ENCODE measurements around the gene PSMB4.
"Not testable (repeated sequence)": the region's sequence is repeated elsewhere in the genome, so short reads cannot be mapped to it uniquely, and the experiment has no call there.

Gene PSMB4

DNA sequence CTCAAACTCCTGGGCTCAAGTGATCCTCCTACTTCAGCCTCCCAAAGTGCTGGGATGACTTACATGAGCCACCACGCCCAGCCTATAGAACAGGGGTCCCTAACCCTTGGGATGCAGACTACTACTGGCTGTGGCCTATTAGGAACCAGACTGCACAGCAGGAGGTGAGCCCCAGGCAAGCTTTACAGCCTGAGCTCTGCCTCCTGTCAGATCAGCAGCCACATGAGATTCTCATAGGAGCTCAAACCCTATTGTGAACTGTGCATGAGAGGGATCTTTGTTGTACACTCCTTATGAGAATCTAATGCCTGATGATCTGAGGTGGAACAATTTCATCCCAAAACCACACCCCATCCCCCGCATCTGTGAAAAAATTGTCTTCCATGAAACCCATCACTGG, 13.4 kb upstream of the PSMB4 start:
- no peak for DNase-seq (ENCODE audit: low read depth in 2 of 2)

DNA sequence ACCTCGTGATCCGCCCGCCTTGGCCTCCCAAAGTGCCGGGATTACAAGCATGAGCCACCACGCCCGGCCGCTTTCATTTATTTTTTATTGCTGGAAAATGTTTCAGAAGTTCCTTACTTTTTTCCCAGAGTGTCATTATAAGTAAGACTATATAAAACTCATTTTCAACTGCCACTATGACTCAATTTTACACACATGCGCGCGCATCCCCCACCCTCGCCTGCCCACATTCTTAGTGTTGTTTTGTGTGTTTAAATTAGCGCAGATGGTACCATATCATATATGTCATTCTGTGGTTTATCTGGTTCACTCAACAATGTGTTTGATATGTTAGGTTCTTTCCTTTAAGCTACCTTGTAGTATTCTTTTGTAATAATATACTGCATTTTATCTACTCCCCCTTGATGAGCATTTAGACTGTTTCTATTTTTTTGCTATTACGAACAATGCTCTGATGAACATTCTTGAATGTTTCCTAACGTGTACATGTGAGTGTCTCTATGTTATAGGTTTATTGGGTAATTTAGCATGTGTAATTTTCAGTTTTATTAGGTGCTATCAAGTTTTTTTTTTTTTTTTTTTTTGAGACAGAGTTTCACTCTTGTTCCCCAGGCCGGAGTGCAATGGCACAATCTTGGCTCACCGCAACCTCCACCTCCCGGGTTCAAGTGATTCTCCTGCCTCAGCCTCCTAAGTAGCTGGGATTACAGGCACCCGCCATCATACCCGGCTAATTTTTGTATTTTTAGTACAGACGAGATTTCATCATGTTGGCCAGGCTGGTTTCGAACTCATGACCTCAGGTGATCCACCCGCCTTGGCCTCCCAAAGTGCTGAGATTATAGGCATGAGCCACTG, 8.9 kb upstream of the PSMB4 start:
- DNase-seq (ENCODE audit: low read depth in 2 of 2): not testable (repeated sequence)

DNA sequence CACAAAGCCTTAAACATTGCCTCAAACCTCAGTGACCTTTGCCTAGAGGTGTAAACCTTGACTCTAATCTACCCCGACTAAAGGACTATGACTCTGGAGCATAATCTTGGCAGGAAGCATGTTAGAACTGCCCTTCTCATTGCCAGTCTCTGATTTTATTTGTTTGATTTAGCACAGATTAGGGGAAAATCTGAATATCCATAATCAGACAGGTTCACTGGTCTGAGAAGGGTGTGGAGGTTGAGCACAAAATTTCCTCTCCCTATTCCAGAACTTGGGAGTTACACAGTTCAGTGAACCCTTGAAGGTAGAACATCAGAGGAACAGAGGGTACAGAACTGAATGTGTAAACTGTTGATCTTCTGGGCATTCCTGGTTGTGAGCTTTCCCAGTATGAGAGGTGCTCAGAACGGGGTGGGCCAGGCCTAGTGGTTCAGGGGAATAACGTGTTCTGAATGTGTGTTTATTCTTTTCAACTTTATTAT, 8.3 kb upstream of the PSMB4 start:
- DNase-seq (ENCODE audit: low read depth in 2 of 2): no peak

DNA sequence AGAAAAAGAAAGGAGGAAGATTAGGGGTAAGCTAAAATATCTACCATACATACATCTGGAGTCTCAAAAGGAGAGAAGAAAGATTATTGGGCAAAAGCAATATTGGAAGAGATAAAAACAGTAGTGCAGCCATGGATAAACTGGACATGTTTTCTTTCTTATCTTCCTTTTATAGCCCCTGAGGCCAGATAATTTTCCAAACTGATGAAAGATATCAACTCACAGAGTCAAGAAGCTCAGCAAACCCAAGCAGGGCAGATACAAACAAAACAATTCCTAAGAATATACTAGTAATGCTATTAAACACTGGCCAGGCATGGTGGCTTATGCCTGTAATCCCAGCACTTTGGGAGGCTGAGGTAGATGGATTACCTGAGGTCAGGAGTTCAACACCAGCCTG, 5.8 kb upstream of the PSMB4 start:
- no peak for DNase-seq (ENCODE audit: low read depth in 2 of 2)

DNA sequence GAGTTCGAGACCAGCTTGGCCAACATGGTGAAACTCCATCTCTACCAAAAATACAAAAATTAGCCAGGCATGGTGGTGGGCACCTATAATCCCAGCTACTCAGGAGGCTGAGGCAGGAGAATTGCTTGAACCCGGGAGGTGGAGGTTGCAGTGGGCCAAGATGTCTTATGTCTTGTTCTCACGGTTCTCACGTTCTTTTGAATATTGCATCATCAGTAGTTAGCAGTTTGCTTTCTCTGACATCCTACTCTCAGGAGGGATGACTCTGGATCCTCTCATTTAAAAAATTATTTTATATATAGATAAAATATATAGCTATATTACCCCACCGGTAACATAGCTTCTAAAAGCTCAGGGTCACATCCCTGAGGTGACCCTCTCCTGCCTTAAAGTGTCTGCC, 3.1 kb upstream of the PSMB4 start:
- not testable (repeated sequence) for DNase-seq (ENCODE audit: low read depth in 2 of 2)

DNA sequence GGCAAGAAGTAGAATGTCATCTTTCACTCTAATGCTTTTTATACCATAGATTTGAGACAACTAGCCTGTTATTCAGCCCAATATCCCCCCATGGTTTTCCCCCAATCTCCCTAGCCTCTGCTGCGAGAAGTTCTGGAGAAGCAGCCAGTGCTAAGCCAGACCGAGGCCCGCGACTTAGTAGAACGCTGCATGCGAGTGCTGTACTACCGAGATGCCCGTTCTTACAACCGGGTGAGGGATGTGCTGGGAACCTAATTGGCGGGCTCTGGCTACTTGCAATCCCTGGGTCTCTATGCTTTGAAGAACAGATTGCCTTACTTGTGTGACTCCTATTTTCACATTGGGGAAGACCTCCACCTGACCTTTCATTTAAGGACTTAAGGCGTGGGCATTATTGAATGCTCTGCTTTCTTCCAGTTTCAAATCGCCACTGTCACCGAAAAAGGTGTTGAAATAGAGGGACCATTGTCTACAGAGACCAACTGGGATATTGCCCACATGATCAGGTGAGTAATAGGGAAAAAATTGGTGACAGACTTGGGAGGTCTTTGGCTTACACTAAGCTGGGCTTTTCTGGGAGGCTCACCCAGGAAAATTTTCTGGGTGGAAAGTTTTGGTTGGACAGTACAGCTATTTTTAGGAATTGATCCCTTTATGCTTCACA, 1.9 kb downstream of the PSMB4 start:
- DNase-seq (ENCODE audit: low read depth in 2 of 2): no peak

DNA sequence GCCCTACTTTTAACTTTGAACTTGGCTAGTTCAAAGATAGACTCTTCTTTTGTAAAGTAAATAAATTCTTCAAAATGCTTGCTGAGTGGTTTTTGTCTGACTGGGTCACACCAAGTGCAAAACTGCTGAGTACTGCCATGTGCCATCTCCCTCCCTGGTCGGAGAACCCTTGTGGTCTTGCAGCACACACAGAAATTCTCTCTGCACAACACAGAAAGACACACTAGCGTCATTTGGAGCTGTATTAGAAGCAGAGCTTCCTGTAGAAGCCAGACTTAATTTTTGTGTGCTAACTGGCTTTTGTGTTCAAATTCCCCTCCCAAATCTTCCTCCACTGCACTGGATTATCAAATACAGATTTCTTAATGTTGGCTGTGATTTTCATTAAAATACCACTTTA, 2.5 kb downstream of the PSMB4 start:
- DNase-seq (ENCODE audit: low read depth in 2 of 2): no peak

DNA sequence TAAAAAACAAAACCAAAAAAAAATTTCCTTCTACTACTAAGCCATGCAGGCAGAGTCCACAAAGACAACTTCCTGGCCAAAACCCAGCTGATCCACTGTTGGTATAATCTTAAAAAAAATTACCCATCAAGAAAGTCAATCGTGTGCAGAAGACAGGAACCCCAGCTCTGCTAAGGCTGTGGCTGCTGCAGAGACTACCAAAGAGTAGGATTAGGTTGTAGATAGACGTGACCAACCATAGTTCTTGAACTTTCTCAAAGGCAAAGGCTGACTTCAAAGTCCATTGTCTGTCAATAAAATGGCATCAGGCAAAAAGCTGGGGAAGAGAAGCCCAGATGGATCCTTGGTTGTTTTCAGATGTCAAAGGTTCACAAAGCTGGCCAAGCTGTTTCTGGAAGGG, 3.4 kb downstream of the PSMB4 start:
- no peak for DNase-seq (ENCODE audit: low read depth in 2 of 2)

DNA sequence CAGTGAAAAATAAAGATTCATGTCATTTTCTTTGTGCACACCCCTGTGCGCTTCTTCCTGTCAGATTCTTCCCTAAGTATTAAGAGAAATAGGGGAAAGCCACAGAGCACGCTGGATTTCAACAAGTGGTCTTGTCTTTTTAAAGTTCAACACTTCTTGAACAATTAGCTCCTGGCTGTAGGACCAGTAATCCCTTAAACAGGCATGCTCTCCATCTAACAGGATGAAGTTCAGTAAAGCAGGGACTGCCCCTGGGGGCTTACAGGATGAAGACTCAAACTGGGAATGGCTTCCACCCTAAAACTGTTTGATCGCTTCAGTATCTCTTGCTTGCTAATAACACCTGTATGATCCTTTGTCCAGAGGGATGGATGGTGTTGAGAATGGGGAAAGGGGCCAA, 4.2 kb downstream of the PSMB4 start:
- no peak for DNase-seq (ENCODE audit: low read depth in 2 of 2)

DNA sequence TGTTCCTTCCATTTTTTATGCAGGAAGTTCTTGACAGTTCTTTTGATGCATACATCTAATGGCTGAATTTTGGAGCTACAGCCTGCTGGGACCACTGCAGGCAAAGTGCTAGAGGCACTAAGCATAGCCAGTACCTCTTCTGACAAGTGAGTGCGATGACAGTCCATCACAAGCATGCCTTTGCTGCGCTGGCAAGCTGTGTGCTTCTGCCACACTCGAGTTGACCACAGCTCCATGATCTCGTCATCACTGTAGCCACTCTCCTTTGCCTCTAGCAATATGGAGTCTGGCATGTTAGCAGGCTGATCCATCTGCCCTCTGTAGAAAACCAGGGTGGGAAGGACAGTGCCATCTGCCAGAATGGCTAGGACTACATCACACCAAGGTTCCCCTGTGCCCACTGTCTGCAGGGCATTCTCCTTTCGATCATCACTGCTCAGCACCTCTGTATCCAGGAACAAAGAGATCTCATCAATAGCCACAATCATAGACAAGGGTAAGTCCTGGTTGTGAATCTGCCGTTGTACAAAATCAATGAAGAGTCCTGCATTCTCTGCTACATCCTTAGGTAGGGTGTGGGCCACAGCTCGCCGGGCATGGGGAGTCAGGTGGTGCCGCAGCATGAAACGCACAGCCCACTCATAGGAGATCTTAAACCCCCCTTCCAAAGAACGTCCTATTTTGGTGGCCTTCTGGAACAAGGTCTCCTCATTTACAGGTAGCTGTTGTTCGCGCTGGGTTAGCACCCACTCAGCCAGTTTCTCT, 6.0 kb downstream of the PSMB4 start:
- no peak for DNase-seq (ENCODE audit: low read depth in 2 of 2)

DNA sequence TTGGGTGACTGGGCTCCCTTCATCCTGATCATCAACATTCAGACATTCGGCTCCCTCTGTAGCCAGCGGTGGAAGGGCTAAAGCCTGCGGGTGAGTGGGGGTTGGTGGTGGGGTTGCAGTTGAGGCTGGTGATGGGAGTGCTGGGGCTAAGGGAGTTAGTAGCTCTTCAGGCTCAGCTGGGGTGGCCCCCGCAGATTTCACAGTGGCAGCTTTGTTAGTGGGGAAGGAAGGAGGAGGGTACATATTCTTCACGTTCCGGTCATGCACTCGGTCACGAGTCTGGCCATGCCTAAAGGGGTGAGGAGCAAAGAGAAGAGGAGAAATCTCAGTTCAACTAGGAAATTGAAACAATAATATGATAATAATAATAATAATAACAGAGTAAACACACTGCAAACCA, 6.8 kb downstream of the PSMB4 start:
- no peak for DNase-seq (ENCODE audit: low read depth in 2 of 2)

DNA sequence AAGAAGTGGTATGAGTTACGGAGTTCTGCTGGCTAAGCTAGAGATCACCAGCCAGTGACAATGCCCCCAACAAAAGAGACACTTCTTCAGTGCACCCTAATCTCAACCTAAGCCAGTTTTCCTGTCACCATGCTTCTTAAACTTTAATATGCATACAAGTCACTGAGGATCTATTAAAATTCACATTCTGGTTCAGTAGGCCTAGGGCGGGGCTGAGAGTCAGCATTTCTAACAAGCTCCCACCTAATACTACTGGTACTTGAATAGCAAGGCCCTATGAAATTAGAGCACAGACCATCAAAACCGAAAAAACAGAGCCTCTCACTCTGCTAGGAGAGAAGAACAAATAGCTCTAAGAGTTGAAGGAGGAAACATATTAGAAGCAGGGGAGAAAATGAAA, 7.9 kb downstream of the PSMB4 start:
- no peak for DNase-seq (ENCODE audit: low read depth in 2 of 2)

DNA sequence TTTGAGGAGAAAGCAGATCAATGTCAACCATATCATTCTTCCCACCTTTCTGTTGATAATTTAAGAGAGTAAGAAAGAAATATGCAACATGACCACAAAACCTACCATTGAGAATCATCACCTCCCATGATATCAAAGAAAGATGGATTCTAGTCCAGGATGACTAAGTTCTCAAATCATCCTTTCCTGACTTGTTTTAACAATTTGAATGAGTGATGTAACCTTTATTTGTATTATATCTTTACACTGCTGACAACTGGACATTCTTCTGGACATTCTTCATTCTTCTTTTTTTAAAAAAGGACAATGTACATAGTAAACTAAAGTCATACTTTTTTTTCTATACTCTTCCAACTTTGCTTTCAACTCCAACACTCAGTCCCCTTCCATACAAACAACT, 9.5 kb downstream of the PSMB4 start:
- DNase-seq (ENCODE audit: low read depth in 2 of 2): no peak

DNA sequence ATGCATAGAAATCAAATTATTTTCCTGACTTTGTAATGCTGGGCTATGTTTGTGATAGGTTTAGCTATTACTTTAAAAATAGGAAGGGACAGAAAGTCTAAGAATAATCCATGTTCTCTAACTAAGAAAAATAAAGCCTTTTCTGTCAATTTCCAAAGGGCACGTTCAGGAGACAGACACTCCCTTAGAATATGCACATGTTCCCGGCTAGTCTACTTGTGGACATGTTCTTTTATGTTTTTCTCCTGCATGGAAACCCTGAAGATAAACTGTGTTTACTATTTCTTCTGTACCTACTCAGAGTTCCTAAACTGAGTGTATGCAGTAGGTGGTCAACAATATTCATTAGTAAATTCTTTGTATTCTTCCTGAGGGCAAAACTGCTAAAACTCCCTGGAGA, 12.5 kb downstream of the PSMB4 start:
- no peak for DNase-seq (ENCODE audit: low read depth in 2 of 2)

DNA sequence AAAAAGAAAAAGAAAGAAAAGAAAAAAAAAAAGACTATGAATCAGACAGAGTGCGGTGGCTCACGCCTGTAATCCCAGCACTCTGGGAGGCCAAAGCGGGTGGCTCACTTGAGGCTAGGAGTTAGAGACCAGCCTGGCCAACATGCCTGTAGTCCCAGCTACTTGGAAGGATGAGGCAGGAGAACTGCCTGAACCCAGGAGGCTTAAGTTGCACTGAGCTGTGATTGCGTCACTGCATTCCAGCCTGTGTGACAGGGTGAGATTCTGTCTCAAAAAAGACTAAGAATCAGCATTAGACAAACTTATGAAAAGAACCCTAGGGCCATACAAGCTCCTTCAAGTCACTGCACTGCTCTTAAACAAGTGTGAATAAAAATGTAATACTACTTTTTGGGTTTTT, 16.9 kb downstream of the PSMB4 start:
- DNase-seq (ENCODE audit: low read depth in 2 of 2): no peak

DNA sequence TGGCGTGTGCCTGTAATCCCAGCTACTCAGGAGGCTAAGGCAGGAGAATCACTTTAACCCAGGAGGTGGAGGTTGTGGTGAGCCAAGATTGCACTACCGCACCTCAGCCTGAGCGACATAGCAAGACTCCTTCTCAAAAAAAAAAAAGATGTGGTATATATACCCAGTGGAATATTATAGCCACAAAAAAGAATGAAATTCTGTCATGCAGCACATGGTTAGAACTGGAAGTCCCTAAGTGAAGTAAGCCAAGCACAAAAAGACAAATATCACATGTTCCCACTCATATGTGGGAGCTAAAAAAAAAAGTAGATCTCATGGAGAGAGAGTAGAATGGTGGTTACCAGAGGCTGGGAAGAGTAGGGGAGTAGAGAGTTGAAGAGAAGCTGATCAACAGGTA, 18.7 kb downstream of the PSMB4 start:
- no peak for DNase-seq (ENCODE audit: low read depth in 2 of 2)

DNA sequence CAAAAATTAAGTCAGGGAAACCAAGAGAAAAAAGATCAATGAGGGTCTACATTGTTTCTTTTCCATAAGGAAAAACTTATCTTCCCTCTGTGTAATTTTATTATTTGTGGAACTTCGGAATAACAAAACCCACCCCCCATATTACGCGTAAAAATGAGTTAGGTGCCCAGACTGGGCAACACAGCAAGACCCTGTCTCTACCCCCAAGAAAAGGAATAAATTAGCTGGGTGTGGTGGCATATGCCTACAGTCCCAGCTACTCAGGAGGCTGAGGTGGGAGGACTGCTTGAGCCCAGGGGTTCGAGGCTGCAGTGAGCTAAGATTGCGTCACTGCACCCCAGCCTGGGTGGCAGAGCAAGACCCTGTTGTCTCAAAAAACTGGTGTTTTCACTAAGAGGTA, 20.4 kb downstream of the PSMB4 start:
- DNase-seq (ENCODE audit: low read depth in 2 of 2): no peak

DNA sequence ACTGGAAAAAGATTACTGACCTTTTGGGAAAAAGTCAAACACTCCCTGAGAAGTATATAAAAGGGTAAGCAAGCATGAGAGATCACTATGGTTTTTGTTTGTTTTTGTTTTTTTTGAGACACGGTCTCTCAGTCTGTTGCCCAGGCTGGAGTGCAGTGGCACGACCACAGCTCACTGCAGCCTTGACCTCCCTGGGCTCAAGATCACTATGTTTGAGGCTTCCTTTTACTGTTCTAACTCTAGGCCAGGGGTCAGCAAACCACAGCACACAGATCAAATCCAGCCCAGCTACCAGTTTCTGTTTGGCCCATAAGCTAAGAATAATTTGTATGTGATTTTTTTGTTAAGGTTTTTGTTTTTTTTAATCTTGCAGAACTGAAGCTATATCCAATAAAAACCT, 25.7 kb downstream of the PSMB4 start:
- no peak for DNase-seq (ENCODE audit: low read depth in 2 of 2)

DNA sequence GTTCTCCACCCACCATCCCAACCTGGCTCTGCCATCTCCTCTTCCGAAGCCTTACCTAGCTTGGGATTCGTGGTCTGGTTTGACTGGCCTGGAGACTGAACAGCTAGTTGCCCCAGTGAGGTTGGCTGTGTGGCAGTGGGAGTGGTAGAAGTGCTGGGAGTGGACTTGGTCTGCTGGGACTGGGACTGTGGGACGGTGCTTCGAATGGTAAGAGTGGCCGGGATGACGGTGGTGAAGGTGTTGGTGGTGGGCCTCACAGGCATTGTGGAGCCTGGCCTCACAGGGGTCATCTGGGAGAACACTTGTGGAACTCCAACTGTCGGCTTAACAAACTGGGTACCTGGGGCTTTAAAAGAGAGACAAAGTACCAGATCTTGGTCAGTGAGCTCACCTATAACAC, 28.7 kb downstream of the PSMB4 start:
- no peak for DNase-seq (ENCODE audit: low read depth in 2 of 2)

DNA sequence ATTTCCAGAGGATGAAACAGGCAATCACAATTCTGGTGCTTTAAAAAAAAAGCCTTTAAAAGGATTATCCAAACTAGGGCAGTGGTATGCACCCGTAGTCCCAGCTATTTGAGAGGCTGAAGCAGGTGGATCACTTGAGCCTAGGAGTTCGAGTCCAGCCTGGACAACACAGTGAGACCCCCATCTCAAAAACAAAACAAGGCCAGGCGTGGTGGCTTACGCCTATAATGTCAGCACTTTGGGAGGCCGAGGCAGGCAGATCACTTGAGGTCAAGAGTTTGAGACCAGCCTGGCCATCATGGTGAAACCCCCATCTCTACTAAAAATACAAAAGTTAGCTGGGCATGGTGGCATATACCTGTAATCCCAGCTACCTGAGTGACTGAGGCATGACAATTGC, 34.5 kb downstream of the PSMB4 start:
- DNase-seq (ENCODE audit: low read depth in 2 of 2): not testable (repeated sequence)

DNA sequence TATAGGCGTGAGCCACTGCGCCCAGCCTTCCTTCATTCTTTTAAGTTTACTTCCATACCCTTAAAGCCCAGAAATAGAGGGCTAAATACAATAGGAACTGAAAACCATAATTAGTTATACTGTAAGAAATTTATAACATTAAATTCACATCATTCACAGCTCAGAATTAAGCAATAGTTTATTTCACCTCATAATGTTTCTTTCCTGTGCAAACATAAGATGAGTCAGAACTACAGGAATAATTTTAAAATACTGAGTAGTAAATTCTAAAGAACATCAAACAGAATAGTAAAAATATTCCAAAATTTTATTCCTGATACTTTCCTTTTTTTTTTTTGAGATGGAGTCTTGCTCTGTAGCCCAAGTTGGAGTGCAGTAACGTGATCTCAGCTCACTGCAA, 35.8 kb downstream of the PSMB4 start:
- DNase-seq (ENCODE audit: low read depth in 2 of 2): no peak

DNA sequence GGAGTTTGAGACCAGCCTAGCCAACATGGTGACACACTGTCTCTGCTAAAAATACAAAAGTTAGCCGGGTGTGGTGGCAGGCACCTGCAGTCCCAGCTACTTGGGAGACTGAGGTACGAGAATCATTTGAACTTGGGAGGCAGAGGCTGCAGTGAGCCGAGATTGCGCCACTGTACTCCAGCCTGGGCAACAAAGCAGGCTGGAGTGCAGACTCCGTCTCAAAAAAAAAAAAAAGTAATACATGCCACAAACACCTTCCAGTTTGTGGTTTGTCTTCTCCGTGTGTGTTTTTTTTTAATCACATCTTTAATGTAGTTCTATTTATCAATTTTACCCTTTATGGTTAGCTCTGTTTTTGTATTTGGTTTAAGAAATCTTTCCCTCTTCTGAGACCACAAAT, 37.6 kb downstream of the PSMB4 start:
- no peak for DNase-seq (ENCODE audit: low read depth in 2 of 2)

DNA sequence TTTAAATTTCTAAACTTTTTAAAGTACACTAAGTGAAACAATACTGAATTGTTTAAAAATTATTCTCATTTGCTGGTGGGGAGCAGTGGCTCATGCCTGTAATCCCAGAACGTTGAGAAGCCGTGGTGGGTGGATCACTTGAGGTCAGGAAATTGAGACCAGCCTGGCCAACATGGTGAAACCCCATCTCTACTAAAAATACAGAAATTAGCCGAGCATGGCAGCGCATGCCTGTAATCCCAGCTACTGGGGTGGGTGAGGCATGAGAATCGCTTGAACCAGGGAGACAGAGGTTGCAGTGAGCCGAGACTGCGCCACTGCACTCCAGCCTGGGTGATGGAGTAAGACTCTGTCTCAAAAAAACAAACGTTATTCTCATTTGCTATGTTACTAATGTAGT, 38.0 kb downstream of the PSMB4 start:
- not testable (repeated sequence) for DNase-seq (ENCODE audit: low read depth in 2 of 2)

Data from stimulated activated CD8-positive, alpha-beta memory T cell treated with anti-CD3 and anti-CD28 coated beads, Interleukin-7, amount 100 ng/mL, for 4 hours (primary cell).